ENCODE measurements around the gene TRABD2A.

- TF ChIP-seq CTCF (IDR thresholded peaks at IDR 0.05) (no peak), ZFX (IDR thresholded peaks at IDR 0.05; ENCODE audit: borderline replicate concordance) (no peak)
These were observed 20.1 kb upstream of the TRABD2A start for GRCh38 chr2:84900971-84901370.

Data from 22Rv1 (cell line).